ENCODE data around the gene RTN4RL1.
A peak's percentile ranks its signal among the peaks of the same experiment; 100 is the strongest.

Gene RTN4RL1

DNA sequence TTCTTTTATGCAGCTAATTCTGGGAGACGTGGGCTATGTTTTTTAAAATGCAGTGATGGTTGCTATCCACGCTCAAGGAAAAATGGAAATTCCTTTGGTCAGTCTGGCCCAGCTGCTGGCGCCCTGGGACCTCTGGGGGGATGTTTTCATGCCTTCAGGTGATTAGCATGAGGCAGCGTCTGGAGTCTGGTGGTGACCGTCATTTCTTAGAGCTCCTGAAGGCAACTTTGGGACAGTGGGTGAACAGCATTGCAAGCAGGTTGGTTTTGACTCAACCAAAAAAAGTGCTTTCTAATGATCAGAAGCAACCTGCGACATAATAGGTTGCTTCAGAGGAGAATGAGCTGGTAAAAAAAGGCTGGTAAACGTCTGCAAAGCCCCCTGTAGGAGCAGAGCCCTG is 113.0 kb downstream of the RTN4RL1 start:
- ChIA-PET POLR2A (no interaction called here), CTCF (no interaction called here)
- DNase-seq (ENCODE audit: extremely low spot score) = no peak
- no peak for TF ChIP-seq CTCF (IDR thresholded peaks at IDR 0.05; ENCODE audit: control extremely low read depth, extremely low read depth, low read depth, missing control alignments)

- no peak for TF ChIP-seq CTCF (IDR thresholded peaks at IDR 0.05; ENCODE audit: control extremely low read depth, extremely low read depth, low read depth, missing control alignments)
- no peak for DNase-seq (ENCODE audit: extremely low spot score)
- ChIA-PET POLR2A (no interaction called here), CTCF (interaction anchor here (1.2 to 2.3 kb wide), 4 partner anchors 16 to 139 kb away, joined by 3 to 10 read pairs (median 4); partner anchors contain the start of gene RTN4RL1)
Observed at GRCh38 chr17:1909985-1910384, 115.1 kb downstream of the RTN4RL1 start.

- DNase-seq (ENCODE audit: extremely low spot score) = peak; percentile 69
- ChIA-PET CTCF (interaction anchor here (0.9 to 2.3 kb wide), 12 partner anchors 10 to 336 kb away, joined by 3 to 10 read pairs (median 3); partner anchors contain the start of genes DPH1 and RTN4RL1), POLR2A (no interaction called here)
- peak; percentile 57 for TF ChIP-seq CTCF (IDR thresholded peaks at IDR 0.05; ENCODE audit: control extremely low read depth, extremely low read depth, low read depth, missing control alignments)
Observed at GRCh38 chr17:1908699-1909309, 116.3 kb downstream of the RTN4RL1 start.

DNA sequence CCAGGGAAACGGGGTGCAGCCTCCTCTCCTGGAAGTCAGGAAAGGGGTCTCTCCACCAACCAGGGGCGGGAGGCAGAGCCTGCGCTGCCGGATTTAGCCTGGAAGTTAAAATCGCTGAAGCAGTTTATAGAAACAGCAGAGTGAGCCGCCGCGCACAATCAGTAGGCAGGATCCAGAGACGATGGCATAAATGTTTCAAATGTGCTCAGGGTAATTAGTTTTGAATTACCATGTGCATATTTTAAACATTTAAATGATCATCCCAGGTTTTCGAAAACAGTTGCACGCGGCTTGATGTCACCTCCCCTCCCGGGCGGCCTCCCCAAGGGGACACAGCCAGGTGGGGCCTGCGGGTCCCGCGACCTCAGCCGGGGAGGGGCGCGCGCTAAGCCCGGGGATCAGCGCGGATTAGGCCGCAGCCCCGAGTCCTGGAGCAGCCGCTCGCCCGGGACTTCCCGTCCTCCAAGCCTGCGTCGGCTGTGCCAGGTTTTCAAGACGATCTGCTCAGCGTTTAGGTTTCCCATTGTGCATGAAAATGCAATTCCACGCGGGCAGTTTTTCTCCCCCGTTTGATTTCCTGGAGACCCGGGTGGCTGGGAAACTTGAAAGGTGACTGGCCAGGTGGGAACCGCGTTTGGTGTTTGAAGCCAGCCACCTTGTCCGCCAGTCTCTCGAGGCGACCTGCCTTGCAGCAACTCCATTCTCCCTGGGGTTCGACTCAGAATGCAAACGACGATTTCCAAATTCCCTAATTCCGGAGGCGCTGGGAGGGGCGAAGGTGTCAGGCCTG is 117.0 kb downstream of the RTN4RL1 start:
- ChIA-PET CTCF (interaction anchor here (0.9 to 1.5 kb wide), 10 partner anchors 10 to 336 kb away, joined by 3 to 10 read pairs (median 3); partner anchors contain the start of gene DPH1), POLR2A (no interaction called here)

DNA sequence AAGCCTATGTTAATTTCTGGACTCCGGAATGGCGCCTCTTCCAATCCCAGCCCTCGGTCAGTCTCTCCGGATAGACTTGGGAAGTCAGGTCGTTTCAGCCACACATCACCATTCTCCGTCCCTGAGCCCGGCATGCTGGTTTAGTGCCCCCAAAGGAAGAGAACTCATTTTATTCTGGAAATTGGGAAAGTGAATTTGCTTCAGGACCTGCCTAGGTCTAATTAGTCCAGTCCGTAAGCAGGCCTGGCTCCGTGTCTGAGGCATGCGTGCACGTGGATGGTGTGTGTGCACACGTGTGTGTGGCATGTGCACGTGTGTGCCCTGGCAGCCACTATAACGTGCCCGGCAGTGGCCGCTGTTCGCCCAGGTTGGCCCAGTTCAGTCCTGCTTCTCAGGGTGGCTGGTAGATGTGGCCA is 117.9 kb downstream of the RTN4RL1 start:
- no peak for TF ChIP-seq CTCF (IDR thresholded peaks at IDR 0.05; ENCODE audit: control extremely low read depth, extremely low read depth, low read depth, missing control alignments)
- CTCF ChIA-PET = interaction anchor here (1.2 kb wide), 1 partner anchor 23 kb away, joined by 4 read pairs; no protein-coding TSS in a partner anchor
- POLR2A ChIA-PET = no interaction called here
- DNase-seq (ENCODE audit: extremely low spot score) = no peak

More for the DNA sequence above, 117.0 kb downstream of the RTN4RL1 start:
- DNase-seq (ENCODE audit: extremely low spot score) = no peak
- TF ChIP-seq CTCF (IDR thresholded peaks at IDR 0.05; ENCODE audit: control extremely low read depth, extremely low read depth, low read depth, missing control alignments) = no peak

DNA sequence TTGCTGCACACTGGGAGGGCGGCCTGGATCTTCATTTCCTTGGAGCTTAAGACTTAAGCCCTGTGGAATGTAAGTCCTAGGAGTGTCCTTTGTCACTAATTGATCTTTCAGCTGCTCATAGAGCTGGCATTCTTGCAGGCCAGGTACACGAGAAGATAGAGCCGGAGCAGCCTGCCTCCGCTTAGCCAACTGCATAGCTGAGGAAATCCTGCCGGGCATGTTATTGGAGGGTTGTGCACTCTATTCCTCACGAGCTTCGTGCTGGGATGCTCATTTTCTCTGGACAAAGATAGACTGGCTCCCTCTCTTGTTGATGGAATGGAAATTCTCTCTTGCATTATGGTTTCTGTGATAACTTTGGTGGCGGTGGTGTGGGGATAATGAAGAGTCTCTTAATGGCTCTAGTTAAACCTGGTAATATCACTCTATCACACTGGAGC is 118.5 kb downstream of the RTN4RL1 start:
- TF ChIP-seq CTCF (IDR thresholded peaks at IDR 0.05; ENCODE audit: control extremely low read depth, extremely low read depth, low read depth, missing control alignments) = no peak
- CTCF ChIA-PET = interaction anchor here (1.2 kb wide), 1 partner anchor 23 kb away, joined by 4 read pairs; no protein-coding TSS in a partner anchor
- DNase-seq (ENCODE audit: extremely low spot score) = no peak
- POLR2A ChIA-PET = interaction anchor here (0.7 to 0.8 kb wide), 2 partner anchors 103 to 257 kb away, joined by 4 to 6 read pairs; partner anchors contain the start of gene RILP

All from GM10248 (cell line).